ENCODE results near the gene OR4D10. TPM values are rescaled to one million over a fixed set of nuclear protein-coding genes. Genes with fewer than 3 reads are reported as not detected.

OR4D10 gene
- total and polyA plus RNA-seq, 2 donors from 2014 or later, result not detected

- no peaks in the 10 kb centered on the region for H3K9me3 ChIP-seq (ENCODE audit: control insufficient read depth in 2 of 3, insufficient read depth in 1 of 3, low read length in 3 of 3)
- no peaks in the 10 kb centered on the region for H3K4me1 ChIP-seq (ENCODE audit: control insufficient read depth in 2 of 3, insufficient read depth in 2 of 3, low read depth in 1 of 3, low read length in 3 of 3)
- H3K27ac ChIP-seq (ENCODE audit: low read depth in 2 of 2, low read length in 2 of 2), result no peak overlapping the region
- DNase-seq, result no peak
- no peak for FAIRE-seq
- no peak overlapping the region for H3K4me3 ChIP-seq (ENCODE audit: low read length in 3 of 3)
- no peak overlapping the region for H3K9ac ChIP-seq (ENCODE audit: low read length in 3 of 3)
- H3K27me3 ChIP-seq (ENCODE audit: control insufficient read depth, insufficient read depth, low read length), result no peaks in the 10 kb centered on the region
- TF ChIP-seq CTCF (IDR thresholded peaks at IDR 0.05; ENCODE audit: borderline replicate concordance, extremely low read depth, insufficient read depth), result no peak
- intact Hi-C loops (cut with DNase I), result no loop called here
- no peaks in the 10 kb centered on the region for H3K36me3 ChIP-seq (ENCODE audit: control insufficient read depth in 2 of 3, insufficient read depth in 3 of 3, low read length in 3 of 3)
These were observed 50.4 kb downstream of the OR4D10 start for GRCh38 chr11:59523541-59523940.

- Histone ChIP-seq H3K9me3 (ENCODE audit: control insufficient read depth in 2 of 3, insufficient read depth in 1 of 3, low read length in 3 of 3) (no peaks in the 10 kb centered on the region), H3K9ac (ENCODE audit: low read length in 3 of 3) (no peak overlapping the region), H3K27ac (ENCODE audit: low read depth in 2 of 2, low read length in 2 of 2) (no peak overlapping the region), H3K4me1 (ENCODE audit: control insufficient read depth in 2 of 3, insufficient read depth in 2 of 3, low read depth in 1 of 3, low read length in 3 of 3) (no peaks in the 10 kb centered on the region), H3K27me3 (ENCODE audit: control insufficient read depth, insufficient read depth, low read length) (no peaks in the 10 kb centered on the region), H3K4me3 (ENCODE audit: low read length in 3 of 3) (no peak overlapping the region), H3K36me3 (ENCODE audit: control insufficient read depth in 2 of 3, insufficient read depth in 3 of 3, low read length in 3 of 3) (no peaks in the 10 kb centered on the region)
- no peak for TF ChIP-seq CTCF (IDR thresholded peaks at IDR 0.05; ENCODE audit: borderline replicate concordance, extremely low read depth, insufficient read depth)
- FAIRE-seq (no peak), DNase-seq (no peak)
- intact Hi-C loops (cut with DNase I), result no loop called here
These were observed 55.6 kb downstream of the OR4D10 start for GRCh38 chr11:59528711-59529110.

Other genes with a start within 250 kb of the OR4D10 start
- gene OR5AN1, start 114.4 kb upstream of the OR4D10 start, total RNA-seq, result not detected
- not detected for gene OR5AN1, start 114.4 kb upstream of the OR4D10 start, polyA plus RNA-seq (ENCODE audit: insufficient read depth, low read depth, low replicate concordance)
- not detected for gene OR5A2, start 46.9 kb upstream of the OR4D10 start, total RNA-seq
- not detected for gene OR5A2, start 46.9 kb upstream of the OR4D10 start, polyA plus RNA-seq (ENCODE audit: insufficient read depth, low read depth, low replicate concordance)
- not detected for gene OR5A1, start 36.8 kb upstream of the OR4D10 start, total RNA-seq
- gene OR5A1, start 36.8 kb upstream of the OR4D10 start, polyA plus RNA-seq (ENCODE audit: insufficient read depth, low read depth, low replicate concordance), result not detected
- gene OR4D6, start 16.4 kb upstream of the OR4D10 start, total RNA-seq, result not detected
- not detected for gene OR4D6, start 16.4 kb upstream of the OR4D10 start, polyA plus RNA-seq (ENCODE audit: insufficient read depth, low read depth, low replicate concordance)
- not detected for gene OR4D11, start 30.3 kb downstream of the OR4D10 start, total RNA-seq
- gene OR4D11, start 30.3 kb downstream of the OR4D10 start, polyA plus RNA-seq (ENCODE audit: insufficient read depth, low read depth, low replicate concordance), result not detected
- gene OR4D9, start 38.2 kb downstream of the OR4D10 start, total RNA-seq, result not detected
- not detected for gene OR4D9, start 38.2 kb downstream of the OR4D10 start, polyA plus RNA-seq (ENCODE audit: insufficient read depth, low read depth, low replicate concordance)
- 53.8 TPM for gene OSBP, start 142.5 kb downstream of the OR4D10 start, total RNA-seq
- 25.9 TPM for gene OSBP, start 142.5 kb downstream of the OR4D10 start, polyA plus RNA-seq (ENCODE audit: insufficient read depth, low read depth, low replicate concordance)
- gene PATL1, start 195.7 kb downstream of the OR4D10 start, total RNA-seq, result 35.4 TPM
- gene PATL1, start 195.7 kb downstream of the OR4D10 start, polyA plus RNA-seq (ENCODE audit: insufficient read depth, low read depth, low replicate concordance), result 12.3 TPM
- gene OR10V1, start 240.5 kb downstream of the OR4D10 start, total RNA-seq, result not detected
- not detected for gene OR10V1, start 240.5 kb downstream of the OR4D10 start, polyA plus RNA-seq (ENCODE audit: insufficient read depth, low read depth, low replicate concordance)